SIG-M5 (cell line): ENCODE results near the gene PSEN2.
"Not testable (repeated sequence)": the region's sequence is repeated elsewhere in the genome, so short reads cannot be mapped to it uniquely, and the experiment has no call there.

Experiments
- DNase-seq: peaks from one replicate; lab custom pipeline; 2025; lab: John Stamatoyannopoulos, UW

The PSEN2 gene

DNA sequence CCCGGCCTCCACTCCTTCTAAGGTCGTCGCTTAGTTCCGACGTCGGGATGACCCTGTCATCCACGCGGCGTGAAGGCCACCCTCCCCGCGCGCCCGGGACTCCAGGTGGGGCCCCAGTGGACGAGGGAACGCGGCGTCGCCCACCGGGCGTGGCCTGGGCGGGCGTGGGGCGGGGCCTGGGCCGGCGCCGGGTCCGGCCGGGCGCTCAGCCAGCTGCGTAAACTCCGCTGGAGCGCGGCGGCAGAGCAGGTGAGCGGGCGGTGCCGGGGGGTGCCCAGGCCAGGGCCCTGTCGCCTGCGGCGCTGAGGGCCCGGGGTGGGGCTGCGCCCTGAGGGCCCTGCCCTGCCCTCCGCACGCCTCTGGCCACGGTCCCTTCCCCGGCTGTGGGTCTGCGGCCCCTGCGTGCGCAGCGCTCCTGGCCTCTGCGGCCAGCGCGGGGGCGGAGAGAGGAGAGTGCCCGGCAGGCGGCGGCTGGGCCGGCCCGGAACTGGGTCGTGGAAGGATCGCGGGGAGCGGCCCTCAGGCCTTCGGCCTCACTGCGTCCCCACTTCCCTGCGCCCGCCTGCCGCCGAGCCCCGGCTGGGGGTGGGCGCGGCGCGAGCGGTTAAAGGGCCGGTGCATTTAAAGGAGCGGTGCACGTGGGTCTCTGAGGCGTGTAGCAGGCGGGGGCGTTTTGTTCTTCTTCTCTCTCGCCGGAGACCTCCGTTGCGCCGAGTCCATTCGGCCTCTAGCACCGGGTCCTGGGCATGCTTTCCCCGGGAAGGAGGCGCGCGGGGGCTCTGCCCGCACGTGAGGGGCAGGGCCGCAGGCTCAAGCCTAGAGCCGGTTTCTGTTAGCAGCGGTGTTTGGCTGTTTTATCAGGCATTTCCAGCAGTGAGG is at the start of gene PSEN2:
PSEN2 (plus strand) TSS at position 216 of the 879 bp plus-strand sequence. CDS start 11,292 bp downstream, outside the sequence.
- no peak for DNase-seq

DNA sequence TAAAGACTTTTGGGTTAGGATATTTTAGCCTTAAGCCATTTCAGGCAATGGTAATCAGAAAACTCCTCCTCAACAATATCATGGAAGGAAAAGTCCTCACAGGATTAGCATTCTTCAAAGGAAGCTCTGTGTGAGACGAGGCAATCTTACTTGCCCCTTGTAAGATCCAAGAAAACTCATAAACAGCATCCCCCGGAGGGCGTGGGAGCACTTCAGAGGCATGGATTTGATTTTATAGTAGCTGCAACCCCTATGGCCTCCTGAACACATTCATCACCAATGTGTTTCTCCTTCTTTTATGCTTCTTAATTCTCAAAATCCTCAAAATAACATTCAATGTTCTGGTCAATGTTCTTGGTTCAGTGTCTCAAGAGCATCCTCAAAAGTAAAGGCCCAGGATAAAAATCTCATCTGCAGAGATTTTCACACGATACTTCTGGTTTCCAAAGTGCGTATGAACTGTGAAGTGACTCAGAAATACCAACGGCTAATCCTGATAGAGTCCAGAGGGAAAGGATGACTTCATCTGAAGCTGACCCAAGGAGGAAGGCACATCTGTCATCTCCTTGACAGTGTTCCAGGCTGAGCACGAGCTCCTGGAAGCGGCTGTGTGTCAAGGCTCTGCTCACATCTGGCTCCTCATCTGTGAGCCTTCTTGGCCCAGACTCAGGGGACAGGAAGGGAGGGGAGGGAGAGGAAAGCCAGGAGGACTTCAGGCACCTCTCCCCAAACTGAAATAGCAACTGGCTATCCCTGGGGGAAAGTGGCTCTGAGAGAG is 49.3 kb upstream of the PSEN2 start:
- no peak for DNase-seq

DNA sequence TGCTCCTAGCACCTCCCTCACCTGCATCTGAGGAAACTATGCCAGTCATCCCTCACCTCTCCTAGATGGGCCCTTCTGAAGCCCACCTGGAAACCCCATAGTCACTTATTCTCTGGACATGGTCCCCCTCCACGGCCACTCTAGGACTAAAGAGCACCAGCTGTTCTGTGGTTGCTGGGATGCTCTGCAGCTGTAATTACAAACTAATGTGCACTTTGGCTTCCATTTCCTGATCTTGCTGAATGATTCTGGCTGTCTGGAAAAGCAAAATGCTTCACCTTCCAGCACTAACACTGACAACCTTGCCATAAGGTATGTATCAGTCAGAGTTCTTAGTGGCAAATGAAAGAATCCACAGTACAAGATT is 48.7 kb upstream of the PSEN2 start:
- DNase-seq, result no peak

DNA sequence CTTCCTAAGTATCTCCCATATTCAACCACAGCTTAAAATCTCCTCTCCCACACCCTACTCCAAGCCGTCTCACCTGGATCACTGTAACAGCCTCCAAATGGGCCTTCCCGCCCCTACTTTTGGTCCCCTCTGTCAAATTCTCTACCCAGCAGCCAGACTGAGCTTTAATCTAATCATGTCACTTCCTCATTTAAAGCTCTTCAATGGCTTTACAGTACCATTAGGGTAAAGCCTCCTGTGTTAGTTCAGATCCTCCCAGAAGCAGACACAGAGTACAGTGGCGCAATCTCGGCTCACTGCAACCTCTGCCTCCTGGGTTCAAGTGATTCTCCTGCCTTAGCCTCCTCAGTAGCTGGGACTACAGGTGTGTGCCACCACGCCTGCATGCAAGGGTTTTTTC is 46.8 kb upstream of the PSEN2 start:
- peak; percentile 44 for DNase-seq

DNA sequence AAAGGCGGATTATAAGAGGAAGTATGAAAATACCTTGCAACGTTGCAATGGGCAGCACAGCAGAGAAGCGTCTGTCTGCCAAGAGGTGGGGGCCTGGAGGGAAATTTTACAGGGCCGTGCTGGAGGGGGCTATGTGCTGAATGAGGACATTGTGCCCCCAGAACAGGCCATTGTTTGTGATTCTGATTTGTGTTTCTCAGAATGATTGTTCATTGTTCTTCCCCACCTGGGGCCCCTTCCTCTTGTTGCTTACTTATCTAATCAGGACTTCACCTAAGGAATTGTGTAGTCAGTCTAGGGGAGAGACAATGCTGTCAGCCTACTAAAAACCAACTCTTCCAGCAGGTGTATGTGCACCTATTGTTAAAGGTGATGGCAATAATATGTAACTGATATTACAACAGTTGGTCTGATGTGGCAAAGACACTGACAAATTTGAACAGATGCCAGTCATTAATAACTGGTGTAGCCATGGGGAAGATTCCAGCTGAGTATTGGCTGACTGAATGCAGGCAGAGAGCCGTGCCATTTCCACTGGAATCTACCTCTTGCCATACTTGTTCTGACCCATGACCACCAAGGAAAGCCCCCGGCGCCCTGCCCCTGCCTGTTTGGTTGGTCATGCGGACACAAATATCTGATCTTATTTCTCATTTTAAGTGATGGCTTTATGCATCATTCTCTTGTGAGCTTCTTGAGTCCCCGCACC is 45.2 kb upstream of the PSEN2 start:
- no peak for DNase-seq

DNA sequence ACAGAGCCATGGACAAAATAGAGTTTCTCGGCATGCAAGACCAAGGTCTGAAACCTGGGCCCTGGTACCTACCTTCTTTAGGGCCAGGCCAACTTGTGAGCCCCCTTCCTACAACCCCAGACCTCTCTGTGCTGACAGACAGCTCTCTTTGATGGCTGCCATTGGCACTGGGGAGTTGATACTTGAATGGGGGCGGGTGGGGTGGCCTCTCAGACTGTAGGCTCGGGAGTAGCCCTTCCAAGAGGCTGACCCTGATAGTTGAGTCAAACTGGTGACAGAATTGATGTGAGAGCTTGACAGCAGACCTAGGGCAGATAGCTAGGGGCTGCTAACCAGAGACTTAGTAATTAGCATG is 44.7 kb upstream of the PSEN2 start:
- DNase-seq, result no peak

DNA sequence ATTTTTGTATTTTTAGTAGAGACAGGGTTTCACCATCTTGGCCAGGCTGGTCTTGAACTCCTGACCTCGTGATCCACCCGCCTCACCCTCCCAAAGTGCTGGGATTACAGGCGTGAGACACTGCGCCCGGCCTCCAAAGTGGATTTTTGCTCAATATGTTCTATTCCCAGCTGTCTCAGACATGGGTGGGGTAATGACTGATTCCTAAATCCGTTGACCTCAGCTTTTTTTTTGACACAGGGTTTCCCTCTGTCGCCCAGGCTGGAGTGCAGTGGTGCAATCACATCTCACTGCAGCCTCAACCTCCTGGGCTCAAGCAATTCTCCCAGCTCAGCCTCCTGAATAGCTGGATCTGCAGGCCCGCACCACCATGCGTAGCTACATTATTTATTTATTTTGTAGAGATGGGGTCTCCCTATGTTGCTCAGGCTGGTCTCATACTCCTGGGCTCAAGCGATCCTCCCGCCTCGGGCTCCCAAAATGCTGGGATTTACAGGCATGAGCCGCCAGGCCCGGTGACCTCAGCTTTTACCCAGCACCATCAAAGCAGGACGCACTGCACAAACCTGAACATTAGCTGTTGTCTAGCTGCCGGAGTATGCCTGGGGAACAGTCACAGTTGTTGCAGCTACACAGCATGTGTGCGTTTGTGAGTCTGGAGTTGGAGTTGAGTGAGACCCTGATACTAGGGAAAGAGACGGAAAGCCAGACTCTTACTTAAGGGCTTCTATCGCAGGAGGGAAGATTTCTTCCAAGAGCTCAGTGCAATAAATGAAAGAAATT is 43.7 kb upstream of the PSEN2 start:
- no peak for DNase-seq

DNA sequence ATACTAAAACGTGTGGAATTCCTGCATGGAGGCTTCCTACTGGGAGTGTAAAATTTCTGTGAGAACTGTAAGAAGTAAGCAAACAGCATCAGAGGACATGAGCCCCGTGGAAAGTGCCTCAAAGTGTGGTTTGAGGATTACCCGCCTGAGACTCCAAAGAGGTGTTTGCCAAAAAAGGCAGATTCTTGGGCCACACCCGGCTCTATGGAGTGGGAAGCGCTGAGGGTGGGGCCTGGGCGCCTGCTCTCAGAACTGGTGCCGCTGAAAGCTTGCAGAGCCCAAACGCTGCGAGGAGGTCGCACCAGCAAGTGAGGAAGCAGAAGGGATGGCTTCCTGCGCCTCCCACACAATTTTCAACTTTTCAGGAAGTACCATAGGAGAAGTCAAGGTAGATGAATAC is 43.0 kb upstream of the PSEN2 start:
- no peak for DNase-seq

DNA sequence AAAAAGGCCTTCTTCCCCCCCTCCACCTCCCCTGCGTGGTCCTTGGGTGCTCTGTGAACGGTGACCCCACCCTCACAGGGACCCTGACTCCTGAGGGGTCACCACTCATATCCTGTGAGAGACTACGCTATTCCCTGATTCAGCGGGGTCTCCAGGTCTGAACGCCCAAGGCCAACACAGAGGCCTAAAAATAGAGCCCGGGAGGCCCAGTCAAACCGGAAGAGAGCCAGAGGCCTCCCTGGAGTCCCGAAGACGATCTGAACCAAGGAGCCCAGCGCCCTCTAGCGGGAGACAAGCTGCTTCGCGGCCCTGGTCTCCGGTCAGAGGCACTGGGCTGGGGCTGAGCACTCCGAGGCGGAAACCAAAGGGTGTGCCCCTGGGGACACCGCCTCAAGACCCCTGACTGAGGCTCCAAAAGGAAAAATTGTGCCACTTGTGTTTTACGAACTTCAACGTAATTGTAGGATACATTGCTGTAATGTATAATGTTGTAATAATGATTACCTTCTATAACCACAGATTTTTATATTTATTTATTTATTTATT is 42.4 kb upstream of the PSEN2 start:
- DNase-seq, result peak; percentile 63

DNA sequence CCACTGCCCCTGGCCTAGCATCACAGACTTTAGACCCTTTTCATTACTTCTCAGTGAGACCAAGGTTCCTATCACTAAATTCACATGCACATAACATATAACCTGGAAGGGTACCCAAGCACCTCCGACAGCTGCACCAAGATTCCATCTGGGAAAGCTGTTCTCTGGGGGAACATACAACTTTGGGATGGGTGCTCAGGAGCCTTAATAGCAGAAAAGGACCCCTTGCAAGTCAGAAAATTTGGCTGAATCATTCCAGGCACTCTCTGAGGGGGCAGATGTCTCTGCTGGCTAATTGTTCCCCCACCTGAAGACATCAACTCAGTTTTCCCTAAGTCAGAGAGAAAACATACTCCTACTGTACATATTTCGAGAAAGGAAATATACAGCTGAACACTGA is 41.3 kb upstream of the PSEN2 start:
- DNase-seq, result no peak

DNA sequence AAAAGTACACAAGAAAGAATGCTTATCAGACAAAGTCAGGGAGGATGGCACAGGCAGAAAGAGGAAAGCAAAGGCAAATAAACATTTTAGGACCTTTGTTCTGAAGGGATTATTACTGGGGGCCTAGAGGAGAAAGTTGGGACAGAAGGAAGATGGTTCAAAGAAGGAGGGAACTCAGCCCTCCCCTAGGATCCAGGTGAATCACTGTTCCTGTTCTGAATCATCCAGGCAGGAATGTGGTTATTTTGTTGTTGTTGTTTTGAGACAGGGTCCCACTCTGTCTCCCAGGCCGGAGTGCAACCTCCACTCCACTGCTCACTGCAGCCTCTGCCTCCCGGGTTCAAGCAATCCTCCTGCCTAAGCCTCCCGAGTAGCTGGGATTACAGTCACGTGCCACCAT is 38.5 kb upstream of the PSEN2 start:
- DNase-seq, result no peak

DNA sequence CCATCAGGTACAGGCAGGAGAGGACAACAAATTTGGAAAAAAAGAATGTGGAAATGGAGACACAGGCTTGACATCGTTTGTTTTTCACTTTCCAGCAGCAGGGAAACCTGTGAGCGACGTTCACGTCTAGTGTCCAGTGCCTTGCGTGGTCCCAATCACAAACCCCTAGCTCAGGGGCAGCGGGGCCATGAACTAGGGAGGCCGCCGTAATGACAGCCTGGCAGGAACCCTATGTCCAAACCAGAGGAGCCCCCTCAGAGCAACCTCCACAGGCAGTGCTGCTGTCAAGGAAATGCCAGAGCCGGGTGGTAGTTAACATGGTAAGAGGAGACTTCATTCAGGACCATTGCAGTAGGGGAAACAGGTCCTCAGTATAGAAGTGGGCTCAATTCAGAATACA is 37.8 kb upstream of the PSEN2 start:
- DNase-seq, result no peak

DNA sequence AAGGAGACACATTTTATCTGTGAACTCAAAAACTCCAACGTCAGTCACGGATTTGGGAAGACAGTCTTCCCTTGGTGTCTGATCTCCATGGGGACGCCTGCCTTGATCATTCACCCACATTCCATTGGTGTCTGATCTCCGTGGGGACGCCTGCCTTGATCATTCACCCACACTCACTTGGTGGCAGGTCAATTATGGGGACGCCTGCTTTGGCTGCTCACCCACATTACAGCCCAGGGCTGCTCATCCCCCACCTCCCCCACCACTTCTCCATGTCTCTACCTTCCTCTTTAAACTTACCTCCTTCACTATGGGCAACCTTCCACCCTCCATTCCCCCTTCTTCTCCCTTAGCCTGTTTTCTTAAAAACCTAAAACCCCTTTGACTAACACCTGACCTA is 36.2 kb upstream of the PSEN2 start:
- not testable (repeated sequence) for DNase-seq

DNA sequence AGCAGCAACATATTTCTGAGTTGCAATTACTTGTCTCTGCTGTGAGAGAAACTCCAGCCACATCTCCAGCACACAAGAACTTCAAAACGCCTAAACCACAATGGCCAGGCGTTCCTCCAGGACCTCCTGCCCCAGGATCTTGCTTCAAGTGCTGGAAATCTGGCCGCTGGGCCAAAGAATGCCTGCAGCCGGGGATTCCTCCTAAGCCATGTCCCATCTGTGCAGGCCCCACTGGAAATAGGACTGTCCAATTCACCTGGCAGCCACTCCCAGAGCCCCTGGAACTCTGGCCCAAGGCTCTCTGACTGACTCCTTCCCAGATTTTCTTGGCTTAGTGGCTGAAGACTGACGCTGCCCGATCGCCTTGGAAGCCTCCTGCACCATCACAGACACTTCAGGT is 35.0 kb upstream of the PSEN2 start:
- DNase-seq, result not testable (repeated sequence)

DNA sequence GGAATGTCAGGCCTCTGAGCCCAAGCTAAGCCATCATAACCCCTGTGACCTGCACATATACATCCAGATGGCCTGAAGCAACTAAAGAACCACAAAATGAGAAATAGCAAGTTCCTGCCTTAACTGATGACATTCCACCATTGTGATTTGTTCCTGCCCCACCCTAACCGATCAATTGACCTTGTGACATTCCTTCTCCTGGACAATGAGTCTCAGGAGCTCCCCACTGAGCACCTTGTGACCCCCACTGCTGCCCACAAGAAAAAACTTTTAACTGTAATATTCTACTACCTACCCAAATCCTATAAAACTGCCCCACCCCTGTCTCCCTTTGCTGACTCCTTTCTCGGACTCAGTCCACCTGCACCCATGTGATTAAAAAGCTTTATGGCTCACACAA is 32.5 kb upstream of the PSEN2 start:
- not testable (repeated sequence) for DNase-seq

DNA sequence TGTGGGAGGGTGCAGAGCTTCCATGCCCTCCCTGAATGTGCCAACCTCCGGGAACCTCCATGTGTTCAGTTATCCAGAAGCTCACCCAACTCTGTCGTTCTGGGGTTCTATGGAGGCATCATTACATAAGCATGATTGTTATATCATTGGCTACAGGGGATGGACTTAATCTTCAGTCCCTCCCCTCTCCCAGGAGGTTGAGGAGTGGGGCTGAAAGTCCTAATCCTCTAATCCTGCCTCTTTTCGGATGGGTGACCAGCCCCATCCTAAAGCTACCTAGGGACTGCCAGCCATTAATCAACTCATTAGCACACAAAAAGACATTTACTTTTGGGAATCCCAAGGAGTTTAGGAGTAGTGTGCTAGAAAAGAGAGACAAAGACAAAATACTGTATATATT is 32.0 kb upstream of the PSEN2 start:
- no peak for DNase-seq

DNA sequence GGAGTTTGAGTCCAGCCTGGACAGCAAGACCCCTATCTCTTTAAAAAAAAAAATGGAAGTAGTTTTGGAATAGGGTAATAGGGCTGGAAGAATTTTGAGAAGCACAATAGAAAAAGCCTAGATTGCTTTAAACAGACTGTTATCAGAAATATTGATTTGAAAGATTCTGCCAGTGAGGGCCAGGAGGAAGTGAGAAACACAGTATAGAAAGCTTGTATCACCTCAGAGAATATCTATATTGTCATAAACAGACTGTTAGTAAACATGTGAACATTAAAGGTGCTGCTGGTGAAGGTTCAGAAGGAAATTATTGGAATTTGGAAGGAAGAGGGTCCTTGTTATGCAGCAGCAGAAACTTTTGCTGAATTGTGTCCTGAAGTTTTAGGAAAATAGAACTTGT is 24.8 kb upstream of the PSEN2 start:
- DNase-seq, result no peak

DNA sequence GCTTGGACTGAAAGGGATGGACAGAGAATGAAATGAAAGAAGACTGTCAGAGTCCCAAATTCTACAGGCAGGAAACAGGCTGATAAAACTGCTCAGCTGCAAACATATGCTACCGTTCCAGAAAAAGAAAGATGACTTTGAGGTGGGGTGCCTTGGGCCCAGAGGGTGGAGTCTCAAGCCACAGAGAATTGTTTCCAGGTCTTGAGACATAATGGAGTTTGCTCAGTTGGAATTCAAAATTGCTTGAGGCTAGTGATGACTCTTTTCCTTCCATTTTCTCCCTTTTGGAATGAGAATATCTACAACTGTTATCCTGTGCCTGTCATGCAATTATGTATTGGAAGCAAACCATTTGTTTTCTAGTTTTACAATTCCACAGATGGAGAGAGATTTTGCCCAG is 23.6 kb upstream of the PSEN2 start:
- no peak for DNase-seq

DNA sequence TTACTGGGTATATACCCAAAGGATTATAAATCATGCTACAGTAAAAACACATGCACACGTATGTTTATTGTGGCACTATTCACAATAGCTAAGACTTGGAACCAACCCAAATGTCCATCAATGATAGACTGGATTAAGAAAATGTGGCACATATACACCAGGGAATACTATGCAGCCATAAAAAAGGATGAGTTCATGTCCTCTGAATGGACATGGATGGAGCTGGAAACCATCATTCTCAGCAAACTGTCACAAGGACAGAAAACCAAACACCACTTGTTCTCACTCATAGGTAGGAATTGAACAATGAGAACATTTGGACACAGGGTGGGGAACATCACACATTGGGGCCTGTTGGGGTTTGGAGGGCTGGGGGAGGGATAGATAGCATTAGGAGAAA is 15.9 kb upstream of the PSEN2 start:
- not testable (repeated sequence) for DNase-seq

DNA sequence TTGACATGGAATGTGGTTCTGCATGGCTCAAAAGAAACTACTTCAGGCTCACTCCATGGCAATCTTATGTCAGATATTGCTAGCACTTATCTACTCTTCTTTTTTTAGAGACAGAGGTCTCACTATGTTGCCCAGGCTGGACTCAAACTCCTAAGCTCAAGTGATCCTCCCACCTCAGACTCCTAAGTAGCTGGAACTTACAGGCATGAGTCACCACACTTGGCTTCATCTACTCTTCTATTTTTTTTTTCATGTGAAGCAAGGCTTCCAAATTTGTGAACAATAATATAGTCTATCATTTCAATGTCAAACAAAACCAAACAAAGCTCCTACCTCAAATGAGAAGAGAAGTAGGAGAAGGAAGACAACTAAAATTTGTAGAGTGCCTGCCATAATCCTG is 7.5 kb upstream of the PSEN2 start:
- DNase-seq, result no peak

DNA sequence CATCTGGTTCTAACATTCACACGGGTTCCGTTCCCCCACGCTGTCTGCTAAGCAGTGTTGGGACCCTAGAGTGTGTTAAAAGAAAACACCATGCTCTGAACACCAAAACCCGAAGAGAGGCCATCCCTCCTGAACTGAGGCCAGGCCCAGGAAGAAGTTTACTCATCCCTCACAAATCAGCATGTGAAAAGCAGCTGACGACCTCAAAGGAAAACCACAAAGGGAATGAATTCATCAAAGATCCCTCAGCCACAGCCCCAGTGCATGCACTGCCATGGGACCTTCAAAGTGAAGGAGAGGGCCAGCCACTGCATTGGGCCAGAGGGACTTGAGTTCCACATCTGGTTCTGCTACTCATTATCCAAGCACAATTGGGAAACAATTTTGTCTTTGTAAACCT is 7.0 kb upstream of the PSEN2 start:
- DNase-seq, result no peak

DNA sequence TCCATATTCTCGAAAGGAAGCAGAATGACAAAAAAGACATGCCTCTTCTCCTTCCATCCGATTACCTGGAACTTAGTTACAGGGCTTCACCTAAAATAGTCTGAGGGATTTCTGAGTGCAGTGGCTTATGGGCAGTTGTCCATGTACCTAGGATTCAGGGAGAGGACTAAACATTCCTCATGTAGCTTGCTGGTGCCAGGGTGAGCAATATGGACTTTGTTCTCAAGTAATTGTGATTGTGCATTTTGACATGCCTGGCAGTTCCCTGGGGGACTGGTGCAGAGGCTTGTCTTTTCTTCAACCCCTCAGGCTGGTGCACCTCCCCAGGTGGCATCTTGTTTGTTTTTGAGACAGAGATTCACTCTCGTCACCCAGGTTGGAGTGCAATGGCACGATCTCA is 6.1 kb upstream of the PSEN2 start:
- DNase-seq, result no peak
